Measurements from ENCODE around the gene CHD6. TPM values are rescaled to one million over a fixed set of nuclear protein-coding genes. Genes with fewer than 3 reads are reported as not detected.

CHD6 gene
- total and polyA plus RNA-seq, 2 of the 13 experiments (the other 11 are each of a cell fraction or from before 2014, with no cell fraction given): 14.4 to 52.0 TPM

DNA sequence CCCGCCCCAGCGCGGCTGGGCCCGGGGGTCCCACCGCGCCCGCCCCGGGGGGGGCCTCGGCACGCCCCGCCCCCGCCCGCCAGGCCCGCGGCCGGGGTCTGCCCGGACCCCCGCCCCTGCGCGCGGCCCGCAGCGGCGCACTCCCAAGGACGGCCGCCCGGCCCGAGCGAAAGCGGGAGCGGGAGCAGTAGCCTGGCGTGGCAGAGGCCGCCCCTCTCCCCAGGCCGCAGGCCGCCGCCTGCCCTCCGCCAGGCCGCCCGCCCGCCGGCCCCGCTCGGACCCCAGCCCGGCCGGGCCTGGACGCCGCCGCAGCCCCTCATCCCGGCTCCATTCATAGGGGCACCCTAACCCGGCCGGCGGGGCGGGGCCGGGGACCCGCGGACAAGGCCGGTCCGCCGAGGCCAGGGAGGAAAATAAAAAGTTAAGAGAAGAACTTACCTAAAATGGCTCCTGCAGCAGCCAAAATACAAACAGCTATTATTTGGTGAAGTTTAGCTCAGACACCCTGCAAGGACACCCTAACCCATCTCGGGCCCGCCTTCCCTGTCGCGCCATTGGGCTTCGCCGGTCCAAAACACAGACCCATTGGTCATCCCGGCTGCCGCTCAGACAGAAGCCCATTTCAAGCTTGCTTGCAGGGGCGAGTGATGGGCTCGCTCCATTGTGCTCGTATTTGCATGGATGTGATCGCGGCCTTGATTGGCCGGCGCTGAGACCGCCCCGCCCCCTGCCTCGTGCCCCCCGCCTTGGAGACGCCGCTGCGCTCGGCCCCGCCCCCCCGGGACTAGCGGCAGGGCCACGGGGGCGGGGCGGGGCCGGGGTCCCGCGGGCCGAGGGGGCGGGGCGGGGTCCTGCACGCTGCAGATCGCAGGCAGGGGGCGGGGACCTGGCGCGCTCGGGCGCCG lies at the start of gene CHD6 (continued):
- peak; percentile 9; the same call in 1 of the 2 replicates for TF ChIP-seq RFX5 (IDR thresholded peaks at IDR 0.05; ENCODE audit: low read depth, low read length)
- TF ChIP-seq CENPX (CRISPR knock-in tag; IDR thresholded peaks at IDR 0.05): no peak
- TF ChIP-seq, protein P1, sequence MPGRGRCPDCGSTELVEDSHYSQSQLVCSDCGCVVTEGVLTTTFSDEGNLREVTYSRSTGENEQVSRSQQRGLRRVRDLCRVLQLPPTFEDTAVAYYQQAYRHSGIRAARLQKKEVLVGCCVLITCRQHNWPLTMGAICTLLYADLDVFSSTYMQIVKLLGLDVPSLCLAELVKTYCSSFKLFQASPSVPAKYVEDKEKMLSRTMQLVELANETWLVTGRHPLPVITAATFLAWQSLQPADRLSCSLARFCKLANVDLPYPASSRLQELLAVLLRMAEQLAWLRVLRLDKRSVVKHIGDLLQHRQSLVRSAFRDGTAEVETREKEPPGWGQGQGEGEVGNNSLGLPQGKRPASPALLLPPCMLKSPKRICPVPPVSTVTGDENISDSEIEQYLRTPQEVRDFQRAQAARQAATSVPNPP (CRISPR knock-in tag; IDR thresholded peaks at IDR 0.05): no peak
- no peak for TF ChIP-seq ZNF629 (CRISPR knock-in tag; conservative IDR thresholded peaks at IDR 0.05)
- TF ChIP-seq, protein P2, sequence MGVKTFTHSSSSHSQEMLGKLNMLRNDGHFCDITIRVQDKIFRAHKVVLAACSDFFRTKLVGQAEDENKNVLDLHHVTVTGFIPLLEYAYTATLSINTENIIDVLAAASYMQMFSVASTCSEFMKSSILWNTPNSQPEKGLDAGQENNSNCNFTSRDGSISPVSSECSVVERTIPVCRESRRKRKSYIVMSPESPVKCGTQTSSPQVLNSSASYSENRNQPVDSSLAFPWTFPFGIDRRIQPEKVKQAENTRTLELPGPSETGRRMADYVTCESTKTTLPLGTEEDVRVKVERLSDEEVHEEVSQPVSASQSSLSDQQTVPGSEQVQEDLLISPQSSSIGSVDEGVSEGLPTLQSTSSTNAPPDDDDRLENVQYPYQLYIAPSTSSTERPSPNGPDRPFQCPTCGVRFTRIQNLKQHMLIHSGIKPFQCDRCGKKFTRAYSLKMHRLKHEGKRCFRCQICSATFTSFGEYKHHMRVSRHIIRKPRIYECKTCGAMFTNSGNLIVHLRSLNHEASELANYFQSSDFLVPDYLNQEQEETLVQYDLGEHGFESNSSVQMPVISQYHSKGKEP (CRISPR knock-in tag; IDR thresholded peaks at IDR 0.05): 0 out of 2 replicates have a peak, but pooled peaks have one; percentile 68
- peak; percentile 73 for TF ChIP-seq KLF12 (CRISPR knock-in tag; IDR thresholded peaks at IDR 0.05; ENCODE audit: borderline replicate concordance)
- TF ChIP-seq SPEN (CRISPR knock-in tag; IDR thresholded peaks at IDR 0.05; ENCODE audit: low read depth): peak; percentile 76
- no peak for TF ChIP-seq ZNF431 (CRISPR knock-in tag; IDR thresholded peaks at IDR 0.05; ENCODE audit: borderline replicate concordance, low read depth)
- TF ChIP-seq PCBP1 (IDR thresholded peaks at IDR 0.05; ENCODE audit: borderline replicate concordance, low read depth, low read length): peak; percentile 93
- TF ChIP-seq, protein P3, sequence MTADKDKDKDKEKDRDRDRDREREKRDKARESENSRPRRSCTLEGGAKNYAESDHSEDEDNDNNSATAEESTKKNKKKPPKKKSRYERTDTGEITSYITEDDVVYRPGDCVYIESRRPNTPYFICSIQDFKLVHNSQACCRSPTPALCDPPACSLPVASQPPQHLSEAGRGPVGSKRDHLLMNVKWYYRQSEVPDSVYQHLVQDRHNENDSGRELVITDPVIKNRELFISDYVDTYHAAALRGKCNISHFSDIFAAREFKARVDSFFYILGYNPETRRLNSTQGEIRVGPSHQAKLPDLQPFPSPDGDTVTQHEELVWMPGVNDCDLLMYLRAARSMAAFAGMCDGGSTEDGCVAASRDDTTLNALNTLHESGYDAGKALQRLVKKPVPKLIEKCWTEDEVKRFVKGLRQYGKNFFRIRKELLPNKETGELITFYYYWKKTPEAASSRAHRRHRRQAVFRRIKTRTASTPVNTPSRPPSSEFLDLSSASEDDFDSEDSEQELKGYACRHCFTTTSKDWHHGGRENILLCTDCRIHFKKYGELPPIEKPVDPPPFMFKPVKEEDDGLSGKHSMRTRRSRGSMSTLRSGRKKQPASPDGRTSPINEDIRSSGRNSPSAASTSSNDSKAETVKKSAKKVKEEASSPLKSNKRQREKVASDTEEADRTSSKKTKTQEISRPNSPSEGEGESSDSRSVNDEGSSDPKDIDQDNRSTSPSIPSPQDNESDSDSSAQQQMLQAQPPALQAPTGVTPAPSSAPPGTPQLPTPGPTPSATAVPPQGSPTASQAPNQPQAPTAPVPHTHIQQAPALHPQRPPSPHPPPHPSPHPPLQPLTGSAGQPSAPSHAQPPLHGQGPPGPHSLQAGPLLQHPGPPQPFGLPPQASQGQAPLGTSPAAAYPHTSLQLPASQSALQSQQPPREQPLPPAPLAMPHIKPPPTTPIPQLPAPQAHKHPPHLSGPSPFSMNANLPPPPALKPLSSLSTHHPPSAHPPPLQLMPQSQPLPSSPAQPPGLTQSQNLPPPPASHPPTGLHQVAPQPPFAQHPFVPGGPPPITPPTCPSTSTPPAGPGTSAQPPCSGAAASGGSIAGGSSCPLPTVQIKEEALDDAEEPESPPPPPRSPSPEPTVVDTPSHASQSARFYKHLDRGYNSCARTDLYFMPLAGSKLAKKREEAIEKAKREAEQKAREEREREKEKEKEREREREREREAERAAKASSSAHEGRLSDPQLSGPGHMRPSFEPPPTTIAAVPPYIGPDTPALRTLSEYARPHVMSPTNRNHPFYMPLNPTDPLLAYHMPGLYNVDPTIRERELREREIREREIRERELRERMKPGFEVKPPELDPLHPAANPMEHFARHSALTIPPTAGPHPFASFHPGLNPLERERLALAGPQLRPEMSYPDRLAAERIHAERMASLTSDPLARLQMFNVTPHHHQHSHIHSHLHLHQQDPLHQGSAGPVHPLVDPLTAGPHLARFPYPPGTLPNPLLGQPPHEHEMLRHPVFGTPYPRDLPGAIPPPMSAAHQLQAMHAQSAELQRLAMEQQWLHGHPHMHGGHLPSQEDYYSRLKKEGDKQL (CRISPR knock-in tag; IDR thresholded peaks at IDR 0.05; ENCODE audit: low read depth): no peak
- no peak for TF ChIP-seq ZNF329 (CRISPR knock-in tag; IDR thresholded peaks at IDR 0.05; ENCODE audit: low read depth)
- peak; percentile 61; the same call in 1 of the 2 replicates for TF ChIP-seq RAD21 (CRISPR knock-in tag; IDR thresholded peaks at IDR 0.05)
- peak; percentile 49; the same call in 1 of the 2 replicates for TF ChIP-seq ERF (CRISPR knock-in tag; IDR thresholded peaks at IDR 0.05)
- TF ChIP-seq, protein P4, sequence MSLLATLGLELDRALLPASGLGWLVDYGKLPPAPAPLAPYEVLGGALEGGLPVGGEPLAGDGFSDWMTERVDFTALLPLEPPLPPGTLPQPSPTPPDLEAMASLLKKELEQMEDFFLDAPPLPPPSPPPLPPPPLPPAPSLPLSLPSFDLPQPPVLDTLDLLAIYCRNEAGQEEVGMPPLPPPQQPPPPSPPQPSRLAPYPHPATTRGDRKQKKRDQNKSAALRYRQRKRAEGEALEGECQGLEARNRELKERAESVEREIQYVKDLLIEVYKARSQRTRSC (CRISPR knock-in tag; IDR thresholded peaks at IDR 0.05; ENCODE audit: low read depth): 0 out of 2 replicates have a peak, but pooled peaks have one; percentile 25
- TF ChIP-seq ZNF614 (CRISPR knock-in tag; IDR thresholded peaks at IDR 0.05; ENCODE audit: borderline replicate concordance): peak; percentile 56; the same call in 1 of the 2 replicates
- TF ChIP-seq FOXP1 (IDR thresholded peaks at IDR 0.05): 0 out of 2 replicates have a peak, but pooled peaks have one; percentile 9
- peak; percentile 56; the same call in 1 of the 2 replicates for TF ChIP-seq FOXP1 (CRISPR knock-in tag; IDR thresholded peaks at IDR 0.05)
- TF ChIP-seq BCL6 (CRISPR knock-in tag; IDR thresholded peaks at IDR 0.05): peak; percentile 43; the same call in 1 of the 2 replicates
- TF ChIP-seq MIER2 (CRISPR knock-in tag; IDR thresholded peaks at IDR 0.05): peak; percentile 34; the same call in 1 of the 2 replicates
- peak; percentile 18; the same call in 1 of the 2 replicates for TF ChIP-seq HES4 (CRISPR knock-in tag; IDR thresholded peaks at IDR 0.05; ENCODE audit: borderline replicate concordance)

All from HepG2 (cell line).